SH-SY5Y (cell line): Measurements from ENCODE around the gene ATG9A.

Experiments used
- GATA2 ChIP-seq: IDR thresholded peaks from 2 replicates; pipeline ENCODE4 v1.6.1; 2011; ENCODE audit warnings: mild to moderate bottlenecking, low read depth, low read length
- GATA3 ChIP-seq: IDR thresholded peaks from 2 replicates; pipeline ENCODE4 v1.6.1; 2011; ENCODE audit warnings: low read depth, mild to moderate bottlenecking, low read length, moderate library complexity

DNA sequence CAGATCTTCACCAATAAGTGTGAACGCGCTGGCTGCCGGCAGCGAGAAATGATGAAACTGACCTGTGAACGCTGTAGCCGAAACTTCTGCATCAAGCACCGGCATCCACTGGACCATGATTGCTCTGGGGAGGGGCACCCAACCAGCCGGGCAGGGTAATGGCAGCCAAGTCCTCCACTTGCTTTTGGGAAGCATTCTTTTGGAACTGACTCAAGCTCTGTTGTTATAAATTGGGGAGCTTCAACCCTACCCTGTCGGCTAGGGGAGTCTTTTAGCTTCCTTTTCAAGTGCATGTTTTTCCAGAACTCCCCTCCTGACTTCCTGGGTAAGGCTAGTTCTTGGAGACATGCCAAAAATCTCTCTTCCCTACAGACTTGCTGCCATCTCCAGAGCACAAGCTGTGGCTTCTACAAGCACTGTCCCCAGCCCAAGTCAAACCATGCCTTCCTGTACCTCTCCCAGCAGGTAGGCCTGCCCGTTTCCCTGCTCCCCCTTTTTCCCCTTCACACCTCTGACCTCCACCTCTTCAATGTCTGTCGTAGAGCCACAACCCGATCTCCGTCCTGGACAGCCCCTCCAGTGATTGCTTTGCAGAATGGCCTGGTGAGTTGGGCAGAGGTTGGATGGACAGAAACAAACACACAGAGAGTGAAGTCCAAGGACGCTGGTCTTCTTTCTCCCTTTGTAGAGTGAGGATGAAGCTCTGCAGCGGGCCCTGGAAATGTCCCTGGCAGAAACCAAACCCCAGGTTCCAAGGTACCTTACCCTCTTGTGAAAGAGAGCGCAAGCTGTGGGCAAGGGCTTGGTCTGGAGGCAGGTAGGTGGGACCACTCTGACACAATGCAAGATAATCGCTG, 21.3 kb downstream of the ATG9A start:
- TF ChIP-seq GATA2 (no peak), GATA3 (no peak)
